H1 (cell line): ENCODE data around the gene FBXO7. TPM values are rescaled to one million over a fixed set of nuclear protein-coding genes. Genes with fewer than 3 reads are reported as not detected.

Experiments used
- ATF3 ChIP-seq: IDR thresholded peaks from 2 replicates; pipeline ENCODE4 v1.6.1; 2011; ENCODE audit warnings: low read depth, mild to moderate bottlenecking, low read length; ENCODE audit not compliant: insufficient read depth
- BACH1 ChIP-seq: IDR thresholded peaks from 2 replicates; pipeline ENCODE4 v1.6.1; 2012; ENCODE audit warnings: low read length, improper control_type of control experiment
- BRCA1 ChIP-seq: IDR thresholded peaks from 2 replicates; pipeline ENCODE4 v1.6.1; 2012; ENCODE audit warnings: low read depth, low read length, improper control_type of control experiment
- CHD7 ChIP-seq: fragments of 300-600 bp; sonication (generic); IDR thresholded peaks from 2 replicates; pipeline ENCODE4 v1.7.1; 2012; ENCODE audit warnings: low read length, moderate library complexity, mild to moderate bottlenecking, inconsistent platforms; ENCODE audit not compliant: insufficient replicate concordance
- EZH2 ChIP-seq: fragments of 200-600 bp; sonication (generic); IDR thresholded peaks from 2 replicates; pipeline ENCODE4 v1.7.1; 2012; ENCODE audit warnings: low read depth, mild to moderate bottlenecking, moderate library complexity, low read length, inconsistent platforms; ENCODE audit not compliant: severe bottlenecking
- KDM1A ChIP-seq: fragments of 200-600, 300-600 bp; sonication (generic); IDR thresholded peaks from 2 replicates; pipeline ENCODE4 v1.7.1; 2016; ENCODE audit warnings: mild to moderate bottlenecking, low read length, borderline replicate concordance
- POLR2AphosphoS5 ChIP-seq: IDR thresholded peaks from 2 replicates; pipeline ENCODE4 v1.6.1; 2011; ENCODE audit warnings: low read depth, low read length
- SP2 ChIP-seq: IDR thresholded peaks from 2 replicates; pipeline ENCODE4 v1.6.1; 2012; ENCODE audit warnings: mild to moderate bottlenecking, low read length, inconsistent platforms
- TBP ChIP-seq: IDR thresholded peaks from 2 replicates; pipeline ENCODE4 v1.6.1; 2011; ENCODE audit warnings: low read depth, low read length, improper control_type of control experiment
- polyA plus RNA-seq, 7 experiments: library from polyadenylated mRNA; depleted of rRNA in 3 of 7; stranded (reverse) in 5 of 7; unstranded in 2 of 7; fragments of >200 nt in 5 of 7; fragments of 200-250 nt in 2 of 7; gene quantifications; 1 replicate in 5 of 7; 2 replicates in 1 of 7; 4 replicates in 1 of 7; pipeline versions ENCODE4 v1.2.1 to v1.2.3, GENCODE V29; 2011 to 2013; ENCODE audit warnings: missing spikeins in 2 of 7, mixed read lengths in 2 of 7
- total RNA-seq: library from RNA; stranded (reverse); fragmentation: NEBNext Ultra II Directional; extraction: Animal tissue kit (Norgen Biotek cat#: 25700); gene quantifications from 2 replicates; pipeline ENCODE4 v1.2.1, GENCODE V29; 2021

The FBXO7 gene
- total and polyA plus RNA-seq, 2 of the 8 experiments (the other 6 are each of a cell fraction or from before 2014, with no cell fraction given), result 62.7 to 76.1 TPM

DNA sequence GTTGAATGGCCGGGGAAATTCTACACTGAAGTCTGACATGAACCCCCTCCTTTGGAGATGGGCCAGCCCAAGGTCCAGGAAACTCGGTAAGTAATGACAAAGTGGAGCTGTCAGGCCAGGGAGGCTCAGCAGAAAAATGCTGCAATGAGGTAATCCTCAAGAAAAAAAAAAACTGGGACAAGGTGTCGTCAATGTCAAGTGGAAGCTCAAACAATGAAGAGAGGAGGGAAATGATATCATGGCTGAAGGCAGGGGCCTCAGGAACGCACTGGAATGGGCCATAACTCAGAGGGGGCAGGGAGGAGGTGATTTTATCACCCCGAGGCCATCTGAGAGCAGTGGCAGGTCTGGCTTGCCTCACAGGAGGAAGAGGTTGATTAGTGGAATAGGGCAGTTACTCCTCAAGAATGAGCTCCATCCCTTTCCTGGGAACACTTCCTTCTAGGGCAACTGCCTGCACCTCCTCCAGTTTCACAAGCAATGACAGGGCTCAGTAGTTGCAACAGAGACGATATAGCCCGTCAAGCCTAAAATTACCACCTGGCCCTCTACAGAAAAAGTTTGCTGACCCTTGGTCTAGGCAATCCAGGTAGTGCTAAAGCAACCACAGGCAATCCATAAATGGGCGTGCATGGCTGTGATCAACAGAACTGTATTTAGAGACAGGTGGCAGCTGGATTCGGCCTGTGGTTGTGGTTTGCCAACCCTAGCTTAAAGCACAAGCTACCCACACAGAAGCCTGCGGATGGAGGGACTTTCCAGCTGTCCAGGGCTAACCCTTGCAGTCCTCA is 65.2 kb downstream of the FBXO7 start (continued):
- TF ChIP-seq CHD7 (no peak), EZH2 (no peak), SP2 (no peak), ATF3 (no peak), BRCA1 (no peak), TBP (no peak), POLR2AphosphoS5 (no peak), BACH1 (no peak), KDM1A (no peak)
